ENCODE results near the gene IGFBP5.

Gene IGFBP5

DNA sequence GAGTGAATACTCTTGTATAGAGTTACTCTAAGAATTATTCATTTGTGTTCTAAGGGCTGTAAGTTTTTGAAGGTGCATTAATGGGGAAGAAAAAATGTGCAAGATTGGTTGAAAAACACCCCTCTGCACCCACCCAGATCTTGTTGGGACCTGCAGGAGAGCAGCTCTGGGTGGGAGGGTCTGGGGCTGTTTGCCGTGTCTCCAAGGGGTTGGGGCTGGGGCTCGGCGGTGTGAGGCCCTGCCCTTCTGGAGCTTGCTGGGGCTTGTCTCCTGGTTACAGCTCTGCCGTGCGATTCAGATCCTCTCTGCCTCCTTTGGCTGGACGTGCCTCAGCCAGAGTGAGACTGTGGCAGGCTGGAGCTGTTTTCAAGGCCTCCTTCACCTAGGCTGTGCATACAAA is 36.1 kb downstream of the IGFBP5 start:
- H3K27me3 ChIP-seq (ENCODE audit: insufficient read depth, poor library complexity, severe bottlenecking) = peaks cover 2% of the 10 kb centered on the region
- TF ChIP-seq, protein P1, sequence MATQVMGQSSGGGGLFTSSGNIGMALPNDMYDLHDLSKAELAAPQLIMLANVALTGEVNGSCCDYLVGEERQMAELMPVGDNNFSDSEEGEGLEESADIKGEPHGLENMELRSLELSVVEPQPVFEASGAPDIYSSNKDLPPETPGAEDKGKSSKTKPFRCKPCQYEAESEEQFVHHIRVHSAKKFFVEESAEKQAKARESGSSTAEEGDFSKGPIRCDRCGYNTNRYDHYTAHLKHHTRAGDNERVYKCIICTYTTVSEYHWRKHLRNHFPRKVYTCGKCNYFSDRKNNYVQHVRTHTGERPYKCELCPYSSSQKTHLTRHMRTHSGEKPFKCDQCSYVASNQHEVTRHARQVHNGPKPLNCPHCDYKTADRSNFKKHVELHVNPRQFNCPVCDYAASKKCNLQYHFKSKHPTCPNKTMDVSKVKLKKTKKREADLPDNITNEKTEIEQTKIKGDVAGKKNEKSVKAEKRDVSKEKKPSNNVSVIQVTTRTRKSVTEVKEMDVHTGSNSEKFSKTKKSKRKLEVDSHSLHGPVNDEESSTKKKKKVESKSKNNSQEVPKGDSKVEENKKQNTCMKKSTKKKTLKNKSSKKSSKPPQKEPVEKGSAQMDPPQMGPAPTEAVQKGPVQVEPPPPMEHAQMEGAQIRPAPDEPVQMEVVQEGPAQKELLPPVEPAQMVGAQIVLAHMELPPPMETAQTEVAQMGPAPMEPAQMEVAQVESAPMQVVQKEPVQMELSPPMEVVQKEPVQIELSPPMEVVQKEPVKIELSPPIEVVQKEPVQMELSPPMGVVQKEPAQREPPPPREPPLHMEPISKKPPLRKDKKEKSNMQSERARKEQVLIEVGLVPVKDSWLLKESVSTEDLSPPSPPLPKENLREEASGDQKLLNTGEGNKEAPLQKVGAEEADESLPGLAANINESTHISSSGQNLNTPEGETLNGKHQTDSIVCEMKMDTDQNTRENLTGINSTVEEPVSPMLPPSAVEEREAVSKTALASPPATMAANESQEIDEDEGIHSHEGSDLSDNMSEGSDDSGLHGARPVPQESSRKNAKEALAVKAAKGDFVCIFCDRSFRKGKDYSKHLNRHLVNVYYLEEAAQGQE (IDR thresholded peaks at IDR 0.05; ENCODE audit: insufficient replicate concordance, low read depth) = no peak
- TF ChIP-seq SPI1 (IDR thresholded peaks at IDR 0.05; ENCODE audit: borderline replicate concordance, low read depth) (no peak), POLR2AphosphoS5 (IDR thresholded peaks at IDR 0.05; ENCODE audit: low read depth) (no peak), GABPA (IDR thresholded peaks at IDR 0.05; ENCODE audit: low read depth) (no peak)
- TF ChIP-seq, protein P2, sequence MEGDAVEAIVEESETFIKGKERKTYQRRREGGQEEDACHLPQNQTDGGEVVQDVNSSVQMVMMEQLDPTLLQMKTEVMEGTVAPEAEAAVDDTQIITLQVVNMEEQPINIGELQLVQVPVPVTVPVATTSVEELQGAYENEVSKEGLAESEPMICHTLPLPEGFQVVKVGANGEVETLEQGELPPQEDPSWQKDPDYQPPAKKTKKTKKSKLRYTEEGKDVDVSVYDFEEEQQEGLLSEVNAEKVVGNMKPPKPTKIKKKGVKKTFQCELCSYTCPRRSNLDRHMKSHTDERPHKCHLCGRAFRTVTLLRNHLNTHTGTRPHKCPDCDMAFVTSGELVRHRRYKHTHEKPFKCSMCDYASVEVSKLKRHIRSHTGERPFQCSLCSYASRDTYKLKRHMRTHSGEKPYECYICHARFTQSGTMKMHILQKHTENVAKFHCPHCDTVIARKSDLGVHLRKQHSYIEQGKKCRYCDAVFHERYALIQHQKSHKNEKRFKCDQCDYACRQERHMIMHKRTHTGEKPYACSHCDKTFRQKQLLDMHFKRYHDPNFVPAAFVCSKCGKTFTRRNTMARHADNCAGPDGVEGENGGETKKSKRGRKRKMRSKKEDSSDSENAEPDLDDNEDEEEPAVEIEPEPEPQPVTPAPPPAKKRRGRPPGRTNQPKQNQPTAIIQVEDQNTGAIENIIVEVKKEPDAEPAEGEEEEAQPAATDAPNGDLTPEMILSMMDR (IDR thresholded peaks at IDR 0.05; ENCODE audit: insufficient read depth, low read length) = no peak
- no peak overlapping the region for H3K4me3 ChIP-seq (replicated peaks; ENCODE audit: insufficient read depth, low read length)
- DNase-seq (ENCODE audit: low read depth in 1 of 2, low spot score in 1 of 2) = no peak
- no peak overlapping the region for H3K27ac ChIP-seq (replicated peaks)

DNA sequence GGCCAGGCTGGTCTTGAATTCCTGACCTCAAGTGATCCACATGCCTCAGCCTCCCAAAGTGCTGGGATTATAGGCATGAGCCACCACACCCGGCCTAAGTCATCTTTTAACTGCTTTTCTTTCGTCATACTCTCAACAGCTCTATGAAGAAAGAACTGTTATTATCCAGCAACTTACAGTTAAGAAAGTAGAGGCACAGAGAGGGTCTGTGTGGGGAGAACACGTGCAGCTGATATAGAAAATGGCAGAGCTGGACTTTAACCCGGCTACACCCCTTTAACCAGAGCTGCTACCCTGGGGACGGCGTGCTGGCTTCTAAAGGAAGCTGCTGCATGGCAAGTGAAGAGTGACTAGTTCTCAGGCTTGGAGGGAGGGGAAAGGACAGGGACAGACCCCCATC is 36.6 kb downstream of the IGFBP5 start:
- TF ChIP-seq SPI1 (IDR thresholded peaks at IDR 0.05; ENCODE audit: borderline replicate concordance, low read depth) (no peak), POLR2AphosphoS5 (IDR thresholded peaks at IDR 0.05; ENCODE audit: low read depth) (no peak), GABPA (IDR thresholded peaks at IDR 0.05; ENCODE audit: low read depth) (no peak)
- TF ChIP-seq, protein P1 (IDR thresholded peaks at IDR 0.05; ENCODE audit: insufficient replicate concordance, low read depth) = no peak
- TF ChIP-seq, protein P2 (IDR thresholded peaks at IDR 0.05; ENCODE audit: insufficient read depth, low read length) = no peak
- H3K4me3 ChIP-seq (replicated peaks; ENCODE audit: insufficient read depth, low read length) = no peak overlapping the region
- peaks cover 2% of the 10 kb centered on the region for H3K27me3 ChIP-seq (ENCODE audit: insufficient read depth, poor library complexity, severe bottlenecking)
- no peak for DNase-seq (ENCODE audit: low read depth in 1 of 2, low spot score in 1 of 2)
- H3K27ac ChIP-seq (replicated peaks) = no peak overlapping the region

DNA sequence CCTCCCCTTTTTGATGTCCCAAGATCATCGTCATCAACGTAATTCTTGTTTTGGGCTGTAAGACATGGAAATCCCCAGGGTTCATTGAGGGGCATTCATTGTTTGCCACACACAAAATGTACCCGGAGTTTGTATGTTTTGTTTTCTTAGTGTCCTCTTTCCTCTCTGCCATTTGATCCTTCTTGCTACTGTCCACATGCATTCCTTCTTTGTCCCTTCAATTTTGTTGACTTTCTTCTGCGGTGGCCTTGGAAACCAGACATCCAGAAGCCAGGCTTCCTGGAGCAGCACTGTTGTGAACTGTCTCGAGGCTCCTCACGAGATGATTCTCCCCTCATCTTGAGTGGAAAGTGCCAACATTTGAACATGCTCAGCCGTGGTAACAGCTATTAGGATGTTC is 37.4 kb downstream of the IGFBP5 start:
- H3K4me3 ChIP-seq (replicated peaks; ENCODE audit: insufficient read depth, low read length) = no peak overlapping the region

More for the DNA sequence above, 37.4 kb downstream of the IGFBP5 start:
- Histone ChIP-seq H3K27ac (replicated peaks) (no peak overlapping the region), H3K27me3 (ENCODE audit: insufficient read depth, poor library complexity, severe bottlenecking) (peaks cover 2% of the 10 kb centered on the region)
- TF ChIP-seq, protein P1 (IDR thresholded peaks at IDR 0.05; ENCODE audit: insufficient replicate concordance, low read depth) = no peak
- TF ChIP-seq, protein P2 (IDR thresholded peaks at IDR 0.05; ENCODE audit: insufficient read depth, low read length) = no peak
- no peak for TF ChIP-seq SPI1 (IDR thresholded peaks at IDR 0.05; ENCODE audit: borderline replicate concordance, low read depth)
- no peak for TF ChIP-seq GABPA (IDR thresholded peaks at IDR 0.05; ENCODE audit: low read depth)
- DNase-seq (ENCODE audit: low read depth in 1 of 2, low spot score in 1 of 2) = no peak
